Measurements from ENCODE around the gene TAF9B.
A peak's percentile ranks its signal among the peaks of the same experiment; 100 is the strongest.
"Not testable (repeated sequence)": the region's sequence is repeated elsewhere in the genome, so short reads cannot be mapped to it uniquely, and the experiment has no call there.

TAF9B gene

GRCh38 chrX:78103001-78103622, 36.3 kb downstream of the TAF9B start:
- Mint-ChIP-seq H3K27me3 (no peaks in the 10 kb centered on the region), H3K36me3 (peaks cover 17% of the 10 kb centered on the region), H3K27ac (peak overlapping the region; percentile 91), H3K9me3 (no peaks in the 10 kb centered on the region), H3K4me3 (peak overlapping the region; percentile 92), H3K4me1 (peaks cover 24% of the 10 kb centered on the region)

GRCh38 chrX:78102091-78102490, 37.4 kb downstream of the TAF9B start:
- no peaks in the 10 kb centered on the region for H3K27me3 Mint-ChIP-seq
- H3K4me3 Mint-ChIP-seq, result no peak overlapping the region
- no peaks in the 10 kb centered on the region for H3K9me3 Mint-ChIP-seq
- H3K4me1 Mint-ChIP-seq, result peaks cover 13% of the 10 kb centered on the region
- peak overlapping the region; percentile 62 for H3K27ac Mint-ChIP-seq
- H3K36me3 Mint-ChIP-seq, result peaks cover 14% of the 10 kb centered on the region

- Mint-ChIP-seq H3K27me3 (no peaks in the 10 kb centered on the region), H3K4me3 (no peak overlapping the region), H3K27ac (no peak overlapping the region), H3K4me1 (peaks cover 8% of the 10 kb centered on the region), H3K36me3 (no peaks in the 10 kb centered on the region), H3K9me3 (no peaks in the 10 kb centered on the region)
Measured at GRCh38 chrX:78098108-78098507, 41.3 kb downstream of the TAF9B start.

- Mint-ChIP-seq H3K4me1 (no peaks in the 10 kb centered on the region), H3K4me3 (no peak overlapping the region), H3K27ac (peak overlapping the region; percentile 17), H3K9me3 (no peaks in the 10 kb centered on the region), H3K36me3 (no peaks in the 10 kb centered on the region), H3K27me3 (no peaks in the 10 kb centered on the region)
Measured at GRCh38 chrX:78092296-78092695, 47.2 kb downstream of the TAF9B start.

GRCh38 chrX:78081413-78081812, 58.0 kb downstream of the TAF9B start:
- H3K4me3 Mint-ChIP-seq, H3K27me3 Mint-ChIP-seq, H3K4me1 Mint-ChIP-seq, H3K9me3 Mint-ChIP-seq, H3K36me3 Mint-ChIP-seq, H3K27ac Mint-ChIP-seq: not testable (repeated sequence)
